HepG2 (cell line): Measurements from ENCODE around the gene EPHX1. TPM values are rescaled to one million over a fixed set of nuclear protein-coding genes. Genes with fewer than 3 reads are reported as not detected.
A peak's percentile ranks its signal among the peaks of the same experiment; 100 is the strongest.

Source experiments
- ATAC-seq: fragments of 200-7000 bp; cut with Tn5 transposase; 3 replicates; pipeline ENCODE4 v1.9.1; 2020; ENCODE audit warnings: mild to moderate bottlenecking, moderate library complexity
- BruUV-seq: library from RNA; stranded (reverse); fragments of 400-500 nt; replicated peaks from 2 replicates; lab custom pipeline; 2021; lab: Mats Ljungman, UMichigan
- CTCF ChIA-PET: fragments of 300-600 bp; formaldehyde crosslinking; extraction: SDS; loops from one replicate; lab custom pipeline; 2021; ENCODE audit warnings: low total read pairs, inconsistent platforms, low intra/inter-chr PET ratio; lab: Yijun Ruan, JAX
- POLR2A ChIA-PET: fragments of 350-600 bp; sonication (Branson Sonifier 250); formaldehyde crosslinking; loops from one replicate; lab custom pipeline; 2020; ENCODE audit warnings: antibody characterized with exemption, inconsistent platforms; lab: Yijun Ruan, JAX
- DNase-seq: peaks from one replicate; pipeline ENCODE4 v3.0.0-alpha.2; 2015; ENCODE audit warnings: low spot score
- FAIRE-seq: peaks from 3 replicates; lab custom pipeline; 2011; peaks lifted over from hg19 to GRCh38; lab: Jason Lieb, UNC
- H2AFZ ChIP-seq: one replicate; pipeline ENCODE4 v1.6.1; 2011; ENCODE audit warnings: low read length, inconsistent platforms
- H3K27ac ChIP-seq: fragments of 300-600 bp; 3 replicates; pipeline ENCODE4 v1.8.0; 2011; ENCODE audit warnings: mixed run types, mild to moderate bottlenecking, mixed read lengths, low read length, inconsistent platforms; ENCODE audit not compliant: insufficient read depth; ENCODE audit errors: extremely low read length
- H3K27me3 ChIP-seq, 2 experiments: fragments of 200-600 bp in 1 of 2; 2 replicates in 1 of 2; 3 replicates in 1 of 2; pipeline versions ENCODE4 v1.6.0 to v1.8.0; 2011; ENCODE audit warnings: low read length in 2 of 2, mild to moderate bottlenecking in 2 of 2, moderate library complexity in 2 of 2, inconsistent platforms in 1 of 2; ENCODE audit not compliant: insufficient read depth in 2 of 2, control insufficient read depth in 1 of 2
- H3K36me3 ChIP-seq, 2 experiments: fragments of 200-600 bp in 1 of 2; replicated peaks in 1 of 2; 2 replicates in 1 of 2; 3 replicates in 1 of 2; pipeline versions ENCODE4 v1.5.1 to v1.8.0; 2011; ENCODE audit warnings: low read length in 2 of 2, inconsistent platforms in 1 of 2; ENCODE audit not compliant: insufficient read depth in 2 of 2, control insufficient read depth in 1 of 2
- H3K4me1 ChIP-seq: 2 replicates; pipeline ENCODE4 v1.5.1; 2012; ENCODE audit warnings: low read length, inconsistent platforms; ENCODE audit not compliant: insufficient read depth
- H3K4me2 ChIP-seq: 2 replicates; pipeline ENCODE4 v1.6.0; 2011; ENCODE audit warnings: low read depth, low read length, inconsistent platforms
- H3K4me3 ChIP-seq, 3 experiments: fragments of 200-600 bp in 1 of 3; sonication (generic), shearing (Covaris generic) in 1 of 3; replicated peaks in 1 of 3; 2 replicates each; pipeline ENCODE4 v1.5.1; 2011 to 2016; ENCODE audit warnings: low read length in 3 of 3, inconsistent platforms in 2 of 3, low read depth in 2 of 3, mild to moderate bottlenecking in 2 of 3, control low read depth in 1 of 3, mixed read lengths in 1 of 3; ENCODE audit not compliant: insufficient read depth in 1 of 3
- H3K79me2 ChIP-seq: one replicate; pipeline ENCODE4 v1.6.1; 2011; ENCODE audit warnings: low read length, inconsistent platforms; ENCODE audit not compliant: insufficient read depth
- H3K9ac ChIP-seq: 2 replicates; pipeline ENCODE4 v1.6.0; 2011; ENCODE audit warnings: mild to moderate bottlenecking, low read depth, low read length, inconsistent platforms; ENCODE audit not compliant: insufficient read depth
- H3K9me3 ChIP-seq: 2 replicates; pipeline ENCODE4 v1.5.1; 2012; ENCODE audit warnings: mild to moderate bottlenecking, low read length
- H4K20me1 ChIP-seq: 2 replicates; pipeline ENCODE4 v1.6.0; 2011; ENCODE audit warnings: inconsistent platforms, mild to moderate bottlenecking, low read length, moderate library complexity; ENCODE audit not compliant: insufficient read depth
- AGO2 ChIP-seq: fragments of 200-400 bp; formaldehyde crosslinking; optimal IDR thresholded peaks from 2 replicates; pipeline ENCODE3; 2017; ENCODE audit warnings: mild to moderate bottlenecking, low read depth, low read length, moderate library complexity
- NR3C1 ChIP-seq: sonication (generic); formaldehyde crosslinking; IDR thresholded peaks from 2 replicates; pipeline ENCODE4 v1.4.0; 2020; ENCODE audit warnings: missing genetic modification reagents
- POLR2A ChIP-seq, 2 experiments: IDR thresholded peaks; 2 replicates each; pipeline ENCODE4 v1.6.1; 2011; ENCODE audit warnings: low read depth in 2 of 2, low read length in 2 of 2, mild to moderate bottlenecking in 1 of 2, moderate library complexity in 1 of 2; ENCODE audit not compliant: insufficient read depth in 1 of 2
- POLR2G ChIP-seq: fragments of 200-400 bp; formaldehyde crosslinking; IDR thresholded peaks from 2 replicates; pipeline ENCODE4 v1.6.1; 2018; ENCODE audit warnings: mild to moderate bottlenecking, low read depth, low read length, moderate library complexity
- SCMH1 ChIP-seq: sonication (generic); formaldehyde crosslinking; IDR thresholded peaks from 2 replicates; pipeline ENCODE4 v1.9.0; 2021; ENCODE audit warnings: missing genetic modification reagents, mild to moderate bottlenecking, borderline replicate concordance
- SIX4 ChIP-seq: sonication (generic); formaldehyde crosslinking; IDR thresholded peaks from 2 replicates; pipeline ENCODE4 v1.4.0; 2020; ENCODE audit warnings: missing genetic modification reagents
- SOX13 ChIP-seq, 3 experiments: fragments of 450-650 bp in 1 of 3; sonication (generic) in 1 of 3; formaldehyde crosslinking in 1 of 3; IDR thresholded peaks in 2 of 3; conservative IDR thresholded peaks in 1 of 3; 2 replicates each; pipeline versions ENCODE4 v1.5.0 to v1.6.1; 2016 to 2020; ENCODE audit warnings: antibody characterized with exemption in 1 of 3, mild to moderate bottlenecking in 1 of 3, missing compliant biosample characterization in 1 of 3, missing genetic modification reagents in 1 of 3, moderate library complexity in 1 of 3
- ZNF431 ChIP-seq: sonication (generic); formaldehyde crosslinking; IDR thresholded peaks from 2 replicates; pipeline ENCODE4 v1.9.0; 2022; ENCODE audit warnings: missing genetic modification reagents, low read depth, mild to moderate bottlenecking, borderline replicate concordance
- WGBS: methylation state at CpG from one replicate; pipeline ENCODE4 v1.1.6; 2017; ENCODE audit warnings: low lambda C conversion rate; 5-methylcytosine and 5-hydroxymethylcytosine counted together
- in situ Hi-C: cut with HindIII; loops from 2 replicates; pipeline ENCODE4 v1.10.0; 2017; ENCODE audit warnings: low pct_unique_long_range_greater_than_20kb; ENCODE audit not compliant: extremely low pct_ligation_motif_present
- intact Hi-C: fragments of 100-400 bp; cut with micrococcal nuclease; formaldehyde crosslinking; loops from one replicate; pipeline ENCODE4 v1.10.0; 2022; ENCODE audit not compliant: unreplicated experiment
- polyA plus RNA-seq, 8 experiments: library from polyadenylated mRNA; depleted of rRNA in 3 of 8; stranded (reverse) in 7 of 8; unstranded in 1 of 8; fragments of >200 nt; fragmentation: Illumina TruSeq in 4 of 8; extraction: Trizol in 4 of 8; gene quantifications; 2 replicates each; pipeline versions ENCODE4 v1.2.1 to v1.2.3, GENCODE V29; 2011 to 2016; ENCODE audit warnings: low read depth in 4 of 8, missing spikeins in 1 of 8, mixed read lengths in 1 of 8; ENCODE audit not compliant: insufficient read depth in 1 of 8
- total RNA-seq, 5 experiments: library from RNA; depleted of rRNA; stranded (reverse); fragments of >200 nt; fragmentation: Illumina TruSeq; extraction: Trizol; gene quantifications; 2 replicates each; pipeline ENCODE4 v1.2.3, GENCODE V29; 2016; ENCODE audit warnings: low read depth in 1 of 5
- TF ChIP-seq, protein P1 (sequence below): sonication (generic); formaldehyde crosslinking; IDR thresholded peaks from 2 replicates; pipeline ENCODE4 v1.4.0; 2020; ENCODE audit warnings: missing genetic modification reagents, borderline replicate concordance

Gene EPHX1
- total and polyA plus RNA-seq, 2 of the 13 experiments (the other 11 are each of a cell fraction or from before 2014, with no cell fraction given): 27.7 to 36.5 TPM

DNA sequence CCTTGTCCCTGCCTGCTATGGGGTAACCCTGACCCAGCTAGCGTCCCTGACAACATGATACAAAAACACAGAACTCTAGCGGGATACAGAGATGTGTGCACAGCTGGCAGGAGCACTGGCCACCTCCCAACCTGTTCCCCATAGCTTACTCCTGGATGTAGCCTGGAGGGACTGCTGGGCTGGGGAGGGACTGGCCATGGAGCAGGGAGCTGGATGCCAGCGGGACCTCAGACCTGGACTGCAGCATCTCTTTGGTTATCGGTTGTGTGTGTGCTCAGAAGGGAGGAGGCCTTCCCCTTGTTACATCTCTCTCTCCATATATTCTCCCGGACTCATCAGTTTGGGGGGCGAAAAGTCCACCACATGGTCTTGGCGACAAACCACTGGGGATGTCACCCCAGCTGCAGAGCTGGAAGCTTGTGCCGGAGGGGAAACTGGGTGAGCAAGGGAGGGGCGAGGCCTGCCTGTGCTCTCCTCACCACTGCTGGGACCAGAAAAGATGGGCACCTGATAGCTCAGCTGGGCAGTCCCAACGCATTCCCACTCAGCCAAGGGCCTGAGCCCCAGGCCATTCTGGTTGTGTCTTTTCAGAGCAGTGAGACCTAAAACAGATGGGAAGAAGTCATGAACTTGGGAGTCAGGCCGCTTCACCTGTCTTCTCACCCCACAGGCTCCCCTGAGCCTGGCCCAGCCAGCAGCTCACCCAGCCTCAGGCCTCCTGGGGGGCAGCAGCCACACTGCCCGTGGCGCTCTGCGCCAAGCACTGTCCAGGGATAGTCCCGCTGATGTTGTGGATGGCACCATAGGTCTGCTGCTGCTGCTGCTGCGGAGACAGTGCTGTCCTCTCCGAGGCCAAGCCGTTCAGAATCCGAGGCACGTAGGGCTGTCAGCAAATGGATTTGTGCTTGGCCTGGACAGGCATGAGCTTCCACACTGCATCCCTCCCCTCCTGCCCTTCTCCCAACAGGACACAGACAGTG is 36.7 kb downstream of the EPHX1 start:
- H3K4me3 ChIP-seq: no peak overlapping the region
- intact Hi-C loops: loop anchor here (2.0 kb wide), 2 partner anchors 64 to 372 kb away; no protein-coding TSS in a partner anchor
- CTCF ChIA-PET: interaction anchor here (0.7 to 2.1 kb wide), 5 partner anchors 65 to 371 kb away, joined by 3 to 37 read pairs (median 3); partner anchors contain the start of gene SRP9
- no peak overlapping the region for H2AFZ ChIP-seq
- H3K4me2 ChIP-seq: no peak overlapping the region
- BruUV-seq: no TSS peak
- peak; percentile 83 for TF ChIP-seq AGO2
- TF ChIP-seq NR3C1 (CRISPR knock-in tag): no peak
- 0 out of 4 replicates have a peak, but pooled peaks of 1 of the 2 experiments have one; percentile 21 for TF ChIP-seq POLR2A (IDR thresholded peaks at IDR 0.05; ENCODE audit: insufficient read depth in 1 of 2, low read depth in 2 of 2, low read length in 2 of 2)
- TF ChIP-seq SCMH1: no peak
- TF ChIP-seq, all 625 proteins: peak for 2
- FAIRE-seq: no peak
- Histone ChIP-seq H3K27me3 (no peaks in the 10 kb centered on the region), H3K9me3 (peaks cover 5% of the 10 kb centered on the region; the same call in 1 of the 2 replicates), H3K36me3 (peaks cover 12 to 25% of the 10 kb centered on the region in 2 experiments), H3K9ac (no peak overlapping the region), H4K20me1 (peaks cover 4% of the 10 kb centered on the region; the same call in 1 of the 2 replicates), H3K4me1 (peaks cover 4% of the 10 kb centered on the region), H3K27ac (no peak overlapping the region), H3K79me2 (no peaks in the 10 kb centered on the region)
- ATAC-seq: no peak
- DNase-seq: no peak
- 96% methylated on average over 10 of the region's 20 CpGs for WGBS
- POLR2A ChIA-PET: interaction anchor here (1.4 kb wide), 1 partner anchor 34 kb away, joined by 5 read pairs; no protein-coding TSS in a partner anchor
- in situ Hi-C loops: no loop called here

DNA sequence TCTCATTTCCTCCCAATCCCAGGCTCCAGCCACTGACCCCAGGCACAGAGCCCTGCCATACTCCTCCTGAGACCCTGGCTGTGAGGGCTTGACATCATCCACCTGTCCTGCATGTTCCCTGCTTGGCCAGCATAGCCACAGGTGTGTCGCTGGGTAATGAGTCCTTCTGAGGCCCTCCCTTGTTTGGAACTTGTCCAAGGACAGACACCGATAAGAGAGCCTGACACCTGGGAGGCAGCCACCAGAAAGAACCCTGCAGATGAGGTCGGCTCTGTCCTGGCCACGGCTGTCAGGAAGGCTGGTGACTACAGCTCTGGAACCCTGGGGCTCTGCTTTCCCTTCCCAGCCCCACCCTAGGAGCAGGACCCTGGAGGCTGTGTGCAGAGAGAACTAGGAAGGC is 37.7 kb downstream of the EPHX1 start:
- POLR2A ChIA-PET: no interaction called here

More for the DNA sequence above, 37.7 kb downstream of the EPHX1 start:
- Histone ChIP-seq H3K9me3 (peaks cover 5% of the 10 kb centered on the region; the same call in 1 of the 2 replicates), H3K4me2 (no peak overlapping the region), H3K27me3 (no peaks in the 10 kb centered on the region), H3K4me3 (no peak overlapping the region), H3K27ac (no peak overlapping the region), H2AFZ (no peak overlapping the region), H3K4me1 (peaks cover 14% of the 10 kb centered on the region), H4K20me1 (peaks cover 4% of the 10 kb centered on the region; the same call in 1 of the 2 replicates), H3K79me2 (no peaks in the 10 kb centered on the region), H3K36me3 (peaks cover 8 to 29% of the 10 kb centered on the region in 2 experiments), H3K9ac (no peak overlapping the region)
- no peak for ATAC-seq
- no TSS peak for BruUV-seq
- no peak for FAIRE-seq
- in situ Hi-C loops: no loop called here
- CTCF ChIA-PET: no interaction called here
- no peak for DNase-seq
- intact Hi-C loops: loop anchor here (2.0 kb wide), 2 partner anchors 63 to 373 kb away; no protein-coding TSS in a partner anchor
- no CpG with 5 or more reads among the region's 4 CpGs for WGBS
- TF ChIP-seq SIX4 (CRISPR knock-in tag): no peak
- no peak for TF ChIP-seq ZNF431 (CRISPR knock-in tag)
- TF ChIP-seq, protein P1, sequence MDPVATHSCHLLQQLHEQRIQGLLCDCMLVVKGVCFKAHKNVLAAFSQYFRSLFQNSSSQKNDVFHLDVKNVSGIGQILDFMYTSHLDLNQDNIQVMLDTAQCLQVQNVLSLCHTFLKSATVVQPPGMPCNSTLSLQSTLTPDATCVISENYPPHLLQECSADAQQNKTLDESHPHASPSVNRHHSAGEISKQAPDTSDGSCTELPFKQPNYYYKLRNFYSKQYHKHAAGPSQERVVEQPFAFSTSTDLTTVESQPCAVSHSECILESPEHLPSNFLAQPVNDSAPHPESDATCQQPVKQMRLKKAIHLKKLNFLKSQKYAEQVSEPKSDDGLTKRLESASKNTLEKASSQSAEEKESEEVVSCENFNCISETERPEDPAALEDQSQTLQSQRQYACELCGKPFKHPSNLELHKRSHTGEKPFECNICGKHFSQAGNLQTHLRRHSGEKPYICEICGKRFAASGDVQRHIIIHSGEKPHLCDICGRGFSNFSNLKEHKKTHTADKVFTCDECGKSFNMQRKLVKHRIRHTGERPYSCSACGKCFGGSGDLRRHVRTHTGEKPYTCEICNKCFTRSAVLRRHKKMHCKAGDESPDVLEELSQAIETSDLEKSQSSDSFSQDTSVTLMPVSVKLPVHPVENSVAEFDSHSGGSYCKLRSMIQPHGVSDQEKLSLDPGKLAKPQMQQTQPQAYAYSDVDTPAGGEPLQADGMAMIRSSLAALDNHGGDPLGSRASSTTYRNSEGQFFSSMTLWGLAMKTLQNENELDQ (CRISPR knock-in tag): no peak
- TF ChIP-seq SOX13 (IDR thresholded peaks at IDR 0.05): no peak
- TF ChIP-seq SOX13 (CRISPR knock-in tag; conservative IDR thresholded peaks at IDR 0.05 in 1 of 2, IDR thresholded peaks at IDR 0.05 in 1 of 2): no peak
- 0 out of 2 replicates have a peak, but pooled peaks have one; percentile 2 for TF ChIP-seq POLR2G
